ENCODE results near the gene UGT1A9. TPM values are rescaled to one million over a fixed set of nuclear protein-coding genes. Genes with fewer than 3 reads are reported as not detected.
"Not testable (repeated sequence)": the region's sequence is repeated elsewhere in the genome, so short reads cannot be mapped to it uniquely, and the experiment has no call there.

UGT1A9 gene
- total and polyA plus RNA-seq, 8 donors = 0.73 to 7.0 (median 3.9) TPM; not detected in 5

DNA sequence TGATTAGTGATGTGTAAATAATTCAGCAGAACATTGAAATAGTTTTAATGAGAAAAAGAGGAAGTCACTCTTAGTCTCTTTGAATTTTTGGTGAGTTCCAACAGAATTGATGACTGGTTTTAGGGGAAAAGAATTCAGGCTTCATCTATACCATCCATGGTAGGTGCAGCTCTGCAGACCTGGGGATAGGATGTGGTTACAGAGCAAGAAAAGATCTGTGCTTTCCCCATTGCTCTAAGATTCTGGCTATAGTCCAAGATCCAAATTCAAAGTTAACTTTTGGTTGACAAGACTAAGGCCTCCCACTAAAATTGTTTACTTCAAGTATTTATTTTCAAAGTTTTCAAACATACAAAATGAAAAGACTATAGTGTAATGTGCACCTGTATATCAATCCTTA lies 31.8 kb upstream of the UGT1A9 start:
- no peaks in the 10 kb centered on the region for H3K27me3 ChIP-seq
- H3K4me1 ChIP-seq = no peaks in the 10 kb centered on the region
- H3K36me3 ChIP-seq = no peaks in the 10 kb centered on the region
- intact Hi-C loops (cut with DNase I; ENCODE audit: low total_unique reads) = no loop called here
- no peak for DNase-seq
- peaks cover 0 to 11% (median 4%) of the 10 kb centered on the region in 4 donors for H3K9me3 ChIP-seq
- no peak overlapping the region for H3K27ac ChIP-seq
- no peak overlapping the region for H3K4me3 ChIP-seq
- TF ChIP-seq POLR2A (IDR thresholded peaks at IDR 0.05) (no peak), CTCF (IDR thresholded peaks at IDR 0.05) (no peak), EP300 (IDR thresholded peaks at IDR 0.05) (no peak), POLR2AphosphoS5 (IDR thresholded peaks at IDR 0.05) (no peak)

- DNase-seq = peak in 1 of 2 donors; percentile 3
- H3K9me3 ChIP-seq = peaks cover 3 to 31% (median 15%) of the 10 kb centered on the region in 4 donors
- TF ChIP-seq EP300 (IDR thresholded peaks at IDR 0.05) (no peak), CTCF (IDR thresholded peaks at IDR 0.05) (peak in 1 of 7 experiments; percentile 8), POLR2AphosphoS5 (IDR thresholded peaks at IDR 0.05) (no peak), POLR2A (IDR thresholded peaks at IDR 0.05) (no peak)
- H3K36me3 ChIP-seq = no peaks in the 10 kb centered on the region
- H3K4me1 ChIP-seq = no peaks in the 10 kb centered on the region
- intact Hi-C loops (cut with DNase I; ENCODE audit: low total_unique reads) = no loop called here
- H3K27me3 ChIP-seq = no peaks in the 10 kb centered on the region
- 79 to 100% (median 96%) methylated on average over 1 of the region's 1 CpG for WGBS, 5 donors
- no peak overlapping the region for H3K4me3 ChIP-seq
- H3K27ac ChIP-seq = no peak overlapping the region
Measured at GRCh38 chr2:233643128-233643527, 28.6 kb upstream of the UGT1A9 start.

DNA sequence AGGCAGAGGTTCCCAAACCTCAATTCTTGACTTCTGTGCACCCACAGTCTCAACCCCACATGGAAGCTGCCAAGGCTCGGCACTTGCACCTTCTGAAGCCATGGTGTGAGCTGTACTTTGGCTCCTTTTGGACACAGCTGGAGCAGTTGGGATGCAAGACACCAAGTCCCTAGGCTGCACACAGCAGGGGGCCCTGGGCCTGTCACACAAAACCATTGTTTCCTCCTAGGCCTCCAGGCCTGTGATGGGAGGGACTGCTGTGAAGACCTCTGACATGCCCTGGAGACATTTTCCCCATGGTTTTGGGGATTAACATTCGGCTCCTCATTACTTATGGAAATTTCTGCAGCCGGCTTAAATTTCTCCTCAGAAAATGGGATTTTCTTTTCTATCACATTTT lies 25.7 kb upstream of the UGT1A9 start:
- intact Hi-C loops (cut with DNase I; ENCODE audit: low total_unique reads); H3K4me3 ChIP-seq; H3K27ac ChIP-seq; H3K4me1 ChIP-seq; DNase-seq; H3K36me3 ChIP-seq; H3K27me3 ChIP-seq: not testable (repeated sequence)
- 87 to 94% (median 93%) methylated on average over 3 of the region's 3 CpGs for WGBS, 5 donors
- H3K9me3 ChIP-seq = peaks cover 3 to 31% (median 15%) of the 10 kb centered on the region in 4 donors

DNA sequence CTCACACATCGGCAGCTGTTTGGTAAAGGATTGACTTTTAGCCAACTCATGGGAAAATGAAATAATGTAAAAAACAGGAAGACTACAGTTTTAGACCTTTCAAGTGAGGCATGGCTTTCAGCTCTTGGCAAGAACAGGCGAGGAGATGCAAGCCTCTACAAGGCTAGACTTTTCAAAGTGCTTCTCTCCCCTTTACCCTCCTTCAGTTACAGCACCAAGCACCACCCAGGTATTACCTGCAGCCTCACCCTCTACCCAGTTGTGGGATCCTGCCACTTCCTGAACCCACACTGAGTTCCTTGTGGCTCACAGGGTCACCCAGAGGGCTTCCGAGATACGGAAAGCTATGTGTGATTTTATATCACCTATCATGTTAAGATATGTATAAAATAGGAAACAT lies 20.7 kb upstream of the UGT1A9 start:
- DNase-seq = peak in 1 of 2 donors; percentile 39
- TF ChIP-seq POLR2A (IDR thresholded peaks at IDR 0.05) = no peak
- TF ChIP-seq CTCF (IDR thresholded peaks at IDR 0.05) = no peak
- TF ChIP-seq POLR2AphosphoS5 (IDR thresholded peaks at IDR 0.05) = no peak
- TF ChIP-seq EP300 (IDR thresholded peaks at IDR 0.05) = no peak
- no peaks in the 10 kb centered on the region for H3K36me3 ChIP-seq
- peaks cover 3 to 11% (median 5%) of the 10 kb centered on the region in 4 donors for H3K9me3 ChIP-seq
- H3K27me3 ChIP-seq = no peaks in the 10 kb centered on the region
- intact Hi-C loops (cut with DNase I; ENCODE audit: low total_unique reads) = no loop called here
- no peaks in the 10 kb centered on the region for H3K4me1 ChIP-seq
- H3K27ac ChIP-seq = no peak overlapping the region
- 62 to 75% (median 69%) methylated on average over 4 of the region's 4 CpGs for WGBS, 5 donors
- no peak overlapping the region for H3K4me3 ChIP-seq

- intact Hi-C loops (cut with DNase I; ENCODE audit: low total_unique reads) = no loop called here
- H3K4me3 ChIP-seq = no peak overlapping the region
- no peaks in the 10 kb centered on the region for H3K36me3 ChIP-seq
- WGBS, 5 donors = 93 to 98% (median 98%) methylated on average over 2 of the region's 2 CpGs
- no peaks in the 10 kb centered on the region for H3K4me1 ChIP-seq
- no peak for DNase-seq
- H3K27me3 ChIP-seq = no peaks in the 10 kb centered on the region
- no peak overlapping the region for H3K27ac ChIP-seq
- TF ChIP-seq CTCF (IDR thresholded peaks at IDR 0.05) (no peak), EP300 (IDR thresholded peaks at IDR 0.05) (no peak), POLR2AphosphoS5 (IDR thresholded peaks at IDR 0.05) (no peak), POLR2A (IDR thresholded peaks at IDR 0.05) (no peak)
- H3K9me3 ChIP-seq = peaks cover under 1 to 7% (median under 1%) of the 10 kb centered on the region in 4 donors
Measured at GRCh38 chr2:233651430-233651829, 20.3 kb upstream of the UGT1A9 start.

Measured in stomach (tissue), 9 donors.